ENCODE results near the gene DAGLB.
"Not testable (repeated sequence)": the region's sequence is repeated elsewhere in the genome, so short reads cannot be mapped to it uniquely, and the experiment has no call there.

DAGLB gene

GRCh38 chr7:6460303-6460702, 12.5 kb upstream of the DAGLB start:
- no peak for DNase-seq

DNA sequence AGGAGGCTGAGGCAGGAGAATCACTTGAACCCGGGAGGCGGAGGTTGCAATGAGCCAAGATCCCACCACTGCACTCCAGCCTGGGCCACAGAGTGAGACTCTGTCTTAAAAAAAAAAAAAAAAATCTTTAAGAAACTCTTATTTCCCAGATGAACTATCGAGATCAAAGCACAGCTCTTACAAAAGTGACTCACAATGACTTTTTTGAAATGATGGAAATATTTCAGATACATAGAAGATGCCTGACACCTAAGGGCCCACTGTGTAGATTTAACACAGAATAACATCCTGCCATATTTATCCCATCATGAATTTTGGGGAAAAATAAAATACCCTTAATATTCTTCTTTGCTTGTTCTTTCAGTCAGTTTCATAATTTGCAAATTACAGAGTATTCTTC, 10.9 kb upstream of the DAGLB start:
- DNase-seq, result not testable (repeated sequence)

- DNase-seq, result no peak
Measured at GRCh38 chr7:6453734-6454133, 6.0 kb upstream of the DAGLB start.

GRCh38 chr7:6451224-6451705, 3.5 kb upstream of the DAGLB start:
- DNase-seq, result no peak

DNA sequence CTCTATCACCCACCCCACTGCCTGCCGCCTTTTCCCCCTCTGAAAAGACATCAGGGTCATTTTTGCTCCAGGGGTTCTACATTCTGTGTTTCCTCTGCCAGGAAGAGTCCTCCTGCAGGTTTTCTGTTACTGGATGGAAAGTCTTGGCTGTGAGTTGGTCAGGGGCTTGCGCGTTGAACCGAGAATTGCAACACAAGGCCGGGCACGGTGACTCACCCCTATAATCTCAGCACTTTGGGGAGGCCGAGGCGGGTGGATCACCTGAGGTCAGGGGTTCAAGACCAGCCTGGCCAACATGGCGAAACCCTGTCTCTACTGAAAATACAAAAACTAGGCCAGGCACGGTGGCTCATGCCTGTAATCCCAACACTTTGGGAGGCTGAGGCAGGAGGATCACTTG, 2.8 kb upstream of the DAGLB start:
- not testable (repeated sequence) for DNase-seq

DNA sequence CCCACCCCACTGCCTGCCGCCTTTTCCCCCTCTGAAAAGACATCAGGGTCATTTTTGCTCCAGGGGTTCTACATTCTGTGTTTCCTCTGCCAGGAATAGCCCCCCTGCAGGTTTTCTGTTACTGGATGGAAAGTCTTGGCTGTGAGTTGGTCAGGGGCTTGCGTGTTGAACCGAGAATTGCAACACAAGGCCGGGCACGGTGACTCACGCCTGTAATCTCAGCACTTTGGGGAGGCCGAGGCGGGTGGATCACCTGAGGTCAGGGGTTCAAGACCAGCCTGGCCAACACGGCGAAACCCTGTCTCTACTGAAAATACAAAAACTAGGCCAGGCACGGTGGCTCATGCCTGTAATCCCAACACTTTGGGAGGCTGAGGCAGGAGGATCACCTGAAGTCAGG, 2.1 kb upstream of the DAGLB start:
- DNase-seq, result not testable (repeated sequence)

DNA sequence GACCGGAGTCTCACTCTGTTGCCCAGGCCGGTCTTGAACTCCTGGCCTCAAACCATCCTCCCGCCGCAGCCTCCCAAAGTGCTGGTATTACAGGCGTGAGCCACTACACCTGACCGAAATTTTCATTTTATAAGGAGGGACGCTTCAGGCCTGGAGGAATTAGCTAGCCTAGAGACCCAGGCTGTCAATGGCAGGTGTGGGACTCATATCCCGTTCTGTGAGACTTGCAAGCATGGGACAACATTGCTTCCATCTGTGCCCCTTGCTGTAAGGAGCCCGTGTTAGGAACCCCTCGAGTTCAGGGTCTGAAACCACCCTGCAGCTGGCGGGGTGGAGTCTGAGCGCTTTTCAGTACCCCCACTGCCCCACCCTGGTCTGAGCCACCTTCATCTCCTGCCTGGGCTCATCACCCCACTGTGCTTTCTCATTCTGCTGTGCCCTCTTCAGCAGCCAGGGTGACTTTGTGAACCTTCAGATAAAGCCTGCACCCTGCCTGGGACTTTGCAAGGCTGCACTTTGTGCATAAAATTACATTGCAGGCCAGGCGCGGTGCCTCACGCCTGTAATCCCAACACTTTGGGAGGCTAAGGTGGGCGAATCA, 1.3 kb upstream of the DAGLB start:
- DNase-seq, result no peak

GRCh38 chr7:6446838-6447580, 745 bp downstream of the DAGLB start:
- peak; percentile 75 for DNase-seq

- no peak for DNase-seq
Measured at GRCh38 chr7:6444516-6445269, 3.1 kb downstream of the DAGLB start.

GRCh38 chr7:6443372-6443941, 4.3 kb downstream of the DAGLB start:
- no peak for DNase-seq

DNA sequence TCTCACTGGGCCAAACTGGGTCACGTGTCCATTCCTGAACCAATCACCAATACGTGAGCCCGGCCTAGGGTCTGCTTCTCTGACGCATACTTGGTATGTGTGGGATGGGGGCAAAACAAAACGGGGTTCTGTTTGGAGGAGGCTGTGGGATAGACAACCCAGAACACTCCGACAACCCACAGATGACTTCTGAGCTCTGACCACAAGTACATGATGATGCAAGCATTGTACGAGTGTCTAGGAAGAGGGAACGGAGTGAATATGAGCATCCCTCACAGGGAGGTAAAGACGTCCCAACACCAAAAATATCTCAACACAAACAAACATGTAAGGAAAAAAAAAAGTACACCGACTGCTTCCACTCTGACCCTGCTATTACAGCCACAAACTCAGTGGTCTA, 5.6 kb downstream of the DAGLB start:
- no peak for DNase-seq

DNA sequence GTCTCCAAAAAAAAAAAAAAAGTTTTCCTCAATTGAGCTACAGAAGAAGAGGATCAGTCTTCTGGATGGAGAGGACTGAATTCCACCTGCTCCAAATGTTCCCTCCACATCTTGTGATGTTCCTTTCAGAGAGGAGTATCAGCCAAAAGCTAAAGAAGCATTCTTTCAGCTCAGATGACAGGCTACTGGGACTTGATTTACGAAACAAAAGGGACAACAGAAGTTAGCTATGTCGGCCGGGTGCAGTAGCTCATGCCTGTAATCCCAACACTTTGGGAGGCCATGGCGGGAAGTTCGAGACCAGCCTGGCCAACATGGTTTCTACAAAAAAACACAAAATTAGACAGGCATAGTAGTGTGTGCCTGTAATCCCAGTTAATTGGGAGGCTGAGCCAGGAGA, 7.4 kb downstream of the DAGLB start:
- no peak for DNase-seq

- no peak for DNase-seq
Measured at GRCh38 chr7:6438427-6438826, 9.3 kb downstream of the DAGLB start.

DNA sequence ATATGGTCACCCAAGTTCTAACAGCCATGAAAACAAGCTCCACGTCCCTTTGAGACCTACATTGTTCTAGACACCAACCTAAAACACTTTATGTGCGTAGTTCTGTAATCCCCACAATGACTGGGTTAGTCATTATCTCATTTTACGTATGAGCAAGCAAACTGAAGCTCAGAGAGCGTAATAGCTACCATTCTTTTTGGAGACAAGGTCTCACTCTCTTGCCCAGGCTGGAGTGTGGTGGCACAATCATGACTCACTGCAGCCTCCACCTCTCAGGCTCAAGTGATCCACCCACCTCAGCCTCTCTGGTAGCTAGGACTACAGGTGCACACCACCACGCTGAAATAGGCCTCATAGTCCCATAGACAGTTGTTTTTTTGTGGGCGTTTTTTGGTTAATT, 10.5 kb downstream of the DAGLB start:
- DNase-seq, result no peak

DNA sequence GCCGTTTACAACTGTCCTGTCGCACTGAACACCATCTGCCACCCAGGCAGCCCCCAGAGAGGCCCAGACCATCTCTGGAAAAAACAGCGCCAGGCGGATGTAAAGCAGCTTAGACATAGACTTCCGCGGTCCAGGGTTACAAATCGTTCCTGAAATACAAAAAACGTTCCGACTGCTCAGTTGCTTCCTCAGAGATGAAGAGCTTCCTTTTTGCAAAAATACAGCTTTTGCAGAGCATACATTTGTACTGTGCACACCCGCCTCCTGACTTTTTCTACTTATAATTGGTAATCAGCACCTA, 11.4 kb downstream of the DAGLB start:
- peak; percentile 65 for DNase-seq

DNA sequence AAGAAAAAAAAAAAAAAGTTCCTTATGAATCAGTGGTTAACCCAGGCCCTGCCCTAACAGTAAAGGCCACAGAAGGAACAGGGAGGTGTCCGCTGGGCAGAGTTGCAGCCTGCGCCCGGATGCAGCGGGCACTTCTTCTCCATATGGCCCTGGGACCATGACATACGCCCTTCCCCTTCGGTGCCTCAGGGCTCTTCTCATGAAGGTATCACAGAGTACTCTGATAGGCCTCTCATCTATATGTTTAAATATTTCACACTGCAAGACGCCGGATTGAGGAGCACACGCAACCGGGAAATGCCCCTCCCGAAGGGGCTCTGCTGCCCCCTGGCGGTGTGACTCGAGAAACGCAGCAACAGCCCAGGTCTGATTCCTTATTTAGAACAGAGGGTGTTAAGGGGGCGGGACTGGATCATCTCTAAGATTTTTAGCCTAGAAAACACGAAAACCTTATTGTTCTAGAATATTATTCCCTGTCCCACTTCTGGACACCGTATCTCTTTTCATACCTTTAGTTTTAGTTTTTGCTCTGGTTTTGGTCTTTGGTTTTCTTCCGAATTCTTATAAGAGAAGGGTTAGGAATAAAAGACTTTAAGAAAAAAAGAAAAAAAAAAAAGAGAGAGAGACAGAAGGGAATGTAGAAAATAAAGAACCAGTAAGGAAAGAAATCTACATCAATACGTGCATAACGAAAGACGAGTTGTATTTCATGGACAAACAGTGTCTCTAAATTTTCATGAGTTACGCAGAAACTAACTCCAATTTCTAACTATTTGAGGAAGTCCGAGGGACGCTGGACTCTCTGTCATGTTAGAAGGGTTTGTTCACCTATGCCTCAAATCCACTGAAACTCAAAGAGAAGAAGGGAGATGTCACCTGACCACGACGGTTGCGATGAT, 12.0 kb downstream of the DAGLB start:
- DNase-seq, result peak; percentile 40

DNA sequence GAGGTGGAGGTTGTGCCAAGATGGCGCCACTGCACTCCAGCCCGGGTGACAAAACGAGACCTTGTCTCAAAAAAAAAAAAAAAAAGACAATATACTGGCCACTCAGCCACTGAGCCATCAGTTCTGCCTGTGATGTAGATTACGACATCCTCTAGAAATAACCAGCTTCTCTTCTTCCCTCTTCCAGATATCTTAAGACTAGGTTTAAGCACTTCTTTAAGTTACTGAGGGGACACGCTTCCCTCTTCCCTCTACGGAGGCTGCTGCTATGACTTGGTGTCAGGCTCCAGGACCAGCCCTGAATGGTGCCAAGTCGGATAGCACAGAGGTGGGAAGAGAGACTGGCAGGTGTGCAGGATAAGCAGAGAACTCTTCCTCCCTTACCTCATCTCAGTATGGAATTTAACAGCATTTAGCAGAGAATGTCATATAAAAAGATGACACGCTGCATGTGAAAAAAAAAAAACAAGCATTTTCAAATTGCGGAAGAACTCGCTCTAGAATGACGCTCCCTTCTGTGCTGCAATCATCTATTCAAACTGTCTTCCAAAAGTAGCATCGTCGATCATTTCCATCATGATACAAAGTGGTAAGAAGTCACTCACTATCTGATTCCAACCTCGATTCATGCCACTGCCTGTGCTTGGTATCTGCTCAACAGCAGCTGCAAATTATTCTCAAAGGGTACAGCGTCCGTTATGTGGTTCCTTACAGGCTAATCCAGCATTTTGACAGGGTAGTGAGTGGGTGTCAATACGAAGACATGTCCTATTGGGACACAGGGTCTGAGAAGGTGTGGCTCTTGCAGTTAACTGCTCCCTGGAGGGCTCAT, 13.8 kb downstream of the DAGLB start:
- no peak for DNase-seq

- DNase-seq, result no peak
Measured at GRCh38 chr7:6432781-6433180, 15.0 kb downstream of the DAGLB start.

DNA sequence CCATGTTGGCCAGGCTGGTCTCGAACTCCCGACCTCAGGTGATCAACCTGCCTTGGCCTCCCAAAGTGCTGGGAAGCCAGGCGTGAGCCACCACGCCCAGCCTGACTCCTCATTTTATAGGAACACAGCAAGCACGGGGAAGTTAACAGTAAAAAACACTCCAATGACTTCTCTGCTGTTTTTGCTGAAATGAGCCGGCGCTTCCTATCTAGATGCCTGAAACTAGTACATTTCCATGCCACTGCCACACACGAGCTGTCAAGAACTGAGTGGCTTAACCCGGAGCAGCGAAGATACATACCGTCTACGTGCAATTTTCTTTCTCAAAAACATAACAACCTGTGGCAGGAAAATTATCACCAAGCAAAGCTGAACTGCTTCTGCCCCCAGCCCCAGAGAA, 16.8 kb downstream of the DAGLB start:
- DNase-seq, result no peak

DNA sequence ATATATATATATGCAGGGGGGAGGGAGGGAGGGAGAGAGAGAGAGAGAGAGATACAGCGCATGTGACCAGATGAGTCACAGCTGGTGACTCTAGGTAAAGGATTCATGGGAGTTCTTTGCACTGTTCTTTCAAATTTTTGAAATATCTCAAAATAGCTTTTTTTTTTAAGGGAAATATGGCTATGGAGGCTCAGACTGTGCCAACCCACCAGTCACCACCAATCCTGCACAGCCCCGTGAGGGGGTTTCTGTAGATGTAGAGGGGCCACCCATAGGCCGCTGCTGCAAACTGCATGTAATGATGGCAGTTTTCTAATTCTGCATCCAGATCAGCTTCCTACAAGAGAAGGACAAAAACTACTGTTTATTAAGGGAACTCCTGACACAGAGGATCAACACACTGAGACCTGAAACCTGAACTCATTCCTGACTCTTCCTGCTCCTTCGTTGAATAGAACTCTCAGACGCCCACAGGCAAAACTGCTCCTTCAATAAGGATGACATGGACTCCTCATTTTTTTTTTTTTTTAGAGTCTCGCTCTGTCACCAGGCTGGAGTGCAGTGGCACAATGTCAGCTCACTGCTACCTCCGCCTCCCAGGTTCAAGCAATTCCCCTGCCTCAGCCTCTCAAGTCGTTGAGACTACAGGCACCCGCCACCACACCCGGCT, 17.3 kb downstream of the DAGLB start:
- DNase-seq, result no peak

DNA sequence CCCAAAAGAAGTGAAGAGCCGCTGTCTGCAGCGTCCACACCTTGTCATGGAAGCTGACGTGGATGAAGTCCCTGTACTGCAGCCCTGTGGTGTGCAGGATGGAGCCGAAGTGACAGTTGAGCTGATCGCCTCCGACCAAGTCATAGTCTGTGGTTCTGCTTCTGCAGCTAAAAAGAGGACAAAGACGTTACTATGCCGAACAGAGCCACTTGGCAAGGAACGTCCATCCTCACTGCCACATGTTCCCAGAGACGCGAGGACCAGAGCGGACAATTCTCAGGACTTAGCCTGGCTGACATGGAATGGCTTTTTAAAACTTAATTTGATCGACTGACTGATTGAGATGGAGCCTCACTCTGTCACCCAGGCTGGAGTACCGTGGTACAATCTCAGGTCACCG, 21.8 kb downstream of the DAGLB start:
- DNase-seq, result no peak
